Measurements from ENCODE around the gene TBPL2.
"Not testable (repeated sequence)": the region's sequence is repeated elsewhere in the genome, so short reads cannot be mapped to it uniquely, and the experiment has no call there.

DNA sequence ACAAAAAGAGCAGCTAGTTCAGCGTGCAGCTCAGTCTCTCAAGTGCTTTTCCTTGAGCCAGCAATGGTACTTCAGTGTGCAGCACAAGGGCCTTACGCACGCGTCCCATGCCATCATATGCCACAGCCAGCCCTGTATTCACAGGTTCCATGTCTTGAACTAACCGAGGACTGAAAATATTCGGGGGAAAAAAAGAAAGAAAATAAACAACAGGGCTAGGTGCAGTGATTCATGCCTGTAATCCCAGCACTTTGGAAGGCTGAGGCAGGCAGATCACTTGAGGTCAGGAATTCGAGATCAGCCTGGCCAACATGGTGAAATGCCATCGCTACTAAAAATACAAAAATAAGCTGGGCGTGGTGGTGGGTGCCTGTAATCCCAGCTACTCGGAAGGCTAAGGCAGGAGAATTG, 57.4 kb downstream of the TBPL2 start:
- not testable (repeated sequence) for TF ChIP-seq CTCF, POLR2A, POLR2AphosphoS5 (IDR thresholded peaks at IDR 0.05)
